ENCODE results near the gene RAP1GAP2. TPM values are rescaled to one million over a fixed set of nuclear protein-coding genes. Genes with fewer than 3 reads are reported as not detected.
A peak's percentile ranks its signal among the peaks of the same experiment; 100 is the strongest.

Gene RAP1GAP2
- total and polyA plus RNA-seq, 2 of the 8 experiments (the other 6 are each of a cell fraction or from before 2014, with no cell fraction given): 24.0 to 63.8 TPM

DNA sequence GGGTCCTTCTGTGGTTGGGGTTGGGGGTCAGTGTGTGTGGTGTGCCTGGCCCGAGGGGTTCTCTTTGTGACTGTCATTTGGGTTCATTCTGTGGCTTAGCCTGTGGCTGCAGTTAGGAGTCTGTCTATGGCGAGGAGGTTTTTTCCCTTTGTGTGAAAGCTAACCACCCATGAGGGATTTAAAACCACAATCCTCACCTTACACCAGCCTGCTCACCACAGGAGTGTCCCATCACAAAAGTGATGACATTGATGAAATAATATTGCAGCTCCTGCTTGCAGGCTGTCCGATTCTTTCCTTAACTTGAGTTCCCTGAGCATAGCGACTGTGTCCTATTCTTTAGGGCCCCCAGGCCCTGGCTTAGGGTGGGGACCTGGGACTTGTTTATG is 113.6 kb downstream of the RAP1GAP2 start:
- no peak overlapping the region for H2AFZ ChIP-seq (ENCODE audit: low read length)
- H4K5ac ChIP-seq (ENCODE audit: insufficient read length, low read depth, low read length): no peak overlapping the region
- no peak overlapping the region for H4K8ac ChIP-seq (ENCODE audit: extremely low read depth, insufficient read depth, low read length)
- peaks cover 0 to 7% of the 10 kb centered on the region in 2 experiments; a peak in 1 of 4 replicates for H3K79me2 ChIP-seq (ENCODE audit: control insufficient read depth in 1 of 2, insufficient read depth in 2 of 2, low read length in 2 of 2)
- ChIA-PET POLR2A (ENCODE audit: partially characterized antibody) (interaction anchor here (0.5 kb wide), 1 partner anchor 14 kb away, joined by 5 read pairs; no protein-coding TSS in a partner anchor), CTCF (ENCODE audit: partially characterized antibody) (interaction anchor here (0.9 to 1.1 kb wide), 3 partner anchors 11 to 83 kb away, joined by 3 to 4 read pairs (median 4); no protein-coding TSS in a partner anchor)
- H3K4ac ChIP-seq (replicated peaks; ENCODE audit: insufficient read length, low read depth, low read length): no peak overlapping the region
- H2BK12ac ChIP-seq (ENCODE audit: low read depth, low read length): no peak overlapping the region
- no peaks in the 10 kb centered on the region for H3K27me3 ChIP-seq (replicated peaks in 1 of 4; ENCODE audit: control insufficient read depth in 3 of 4, extremely low read depth in 1 of 4, insufficient read depth in 3 of 4, low read length in 3 of 4)
- FAIRE-seq (no peak), DNase-seq (ENCODE audit: low read depth in 1 of 2, low spot score in 2 of 2) (no peak)
- no peak overlapping the region for H2AK5ac ChIP-seq (ENCODE audit: low read depth, low read length)
- peaks cover 2% of the 10 kb centered on the region; the same call in 1 of the 2 replicates for H3K79me1 ChIP-seq (ENCODE audit: low read depth, low read length)
- H4K91ac ChIP-seq (replicated peaks; ENCODE audit: insufficient read length, low read length): no peak overlapping the region
- H3K4me1 ChIP-seq (replicated peaks in 1 of 4; ENCODE audit: control insufficient read depth in 3 of 4, insufficient read depth in 4 of 4, low read length in 3 of 4): peaks cover 0 to 3% (median 0%) of the 10 kb centered on the region in 4 experiments; a peak in 1 of 7 replicates
- no peak overlapping the region for H3K4me3 ChIP-seq (ENCODE audit: extremely low read depth in 1 of 4, insufficient read depth in 2 of 4, low read depth in 3 of 4, low read length in 4 of 4)
- no peak overlapping the region for H2BK20ac ChIP-seq (ENCODE audit: low read length)
- no peak overlapping the region for H3K9ac ChIP-seq (replicated peaks in 1 of 4; ENCODE audit: extremely low read depth in 1 of 4, low read depth in 3 of 4, low read length in 3 of 4)
- peaks cover 0 to 3% of the 10 kb centered on the region in 2 experiments; a peak in 1 of 4 replicates for H3K9me3 ChIP-seq (ENCODE audit: insufficient read depth in 2 of 2, low read depth in 1 of 2, low read length in 1 of 2)
- H3K36me3 ChIP-seq (ENCODE audit: control insufficient read depth in 2 of 4, insufficient read depth in 4 of 4, low read length in 3 of 4): peaks cover 0 to 12% (median 4%) of the 10 kb centered on the region in 4 experiments; a peak in 6 of 8 replicates
- no peak overlapping the region; the same call in 1 of the 2 replicates for H2BK15ac ChIP-seq (ENCODE audit: low read length)
- no peak overlapping the region for H3K4me2 ChIP-seq (ENCODE audit: insufficient read depth in 1 of 2, low read depth in 2 of 2, low read length in 2 of 2)
- no peak overlapping the region for H3K23ac ChIP-seq (ENCODE audit: insufficient read length)
- WGBS, 2 experiments (ENCODE audit: extremely low coverage in 1 of 2, insufficient coverage in 1 of 2, insufficient read length in 1 of 2, insufficient replicate concordance in 2 of 2, low coverage in 1 of 2, low lambda C conversion rate in 2 of 2, missing lambda C conversion rate in 1 of 2): 92% methylated on average over 4 of the region's 4 CpGs; no CpG with 5 or more reads in 1 of the 2 experiments
- no peak overlapping the region for H3K14ac ChIP-seq (ENCODE audit: insufficient read length)
- peak overlapping the region; percentile 8; the same call in 1 of the 2 replicates for H2BK5ac ChIP-seq (ENCODE audit: low read depth, low read length)
- H3K56ac ChIP-seq (replicated peaks; ENCODE audit: insufficient read length, low read depth, low read length): no peak overlapping the region
- peaks cover 2 to 15% of the 10 kb centered on the region in 2 experiments for H4K20me1 ChIP-seq (replicated peaks in 1 of 2; ENCODE audit: control insufficient read depth in 1 of 2, insufficient read depth in 2 of 2, low read length in 2 of 2)
- no peak overlapping the region for H3K27ac ChIP-seq (ENCODE audit: low read depth, low read length)
- no peak overlapping the region for H3K18ac ChIP-seq (ENCODE audit: extremely low read depth, low read length)
- no peaks in the 10 kb centered on the region for H3K23me2 ChIP-seq (ENCODE audit: low read depth, low read length)
- H2BK120ac ChIP-seq (replicated peaks; ENCODE audit: low read depth, low read length): no peak overlapping the region
- TF ChIP-seq SP2 (IDR thresholded peaks at IDR 0.05; ENCODE audit: low read length): no peak
- no peak for TF ChIP-seq ZNF274 (IDR thresholded peaks at IDR 0.05; ENCODE audit: borderline replicate concordance, extremely low read depth, low read length)
- TF ChIP-seq EZH2 (IDR thresholded peaks at IDR 0.05; ENCODE audit: low read depth, low read length, severe bottlenecking): no peak
- no peak for TF ChIP-seq SUZ12 (IDR thresholded peaks at IDR 0.05; ENCODE audit: low read length)
- TF ChIP-seq CBX5 (IDR thresholded peaks at IDR 0.05; ENCODE audit: low read depth, low read length): no peak
- TF ChIP-seq, protein P1, sequence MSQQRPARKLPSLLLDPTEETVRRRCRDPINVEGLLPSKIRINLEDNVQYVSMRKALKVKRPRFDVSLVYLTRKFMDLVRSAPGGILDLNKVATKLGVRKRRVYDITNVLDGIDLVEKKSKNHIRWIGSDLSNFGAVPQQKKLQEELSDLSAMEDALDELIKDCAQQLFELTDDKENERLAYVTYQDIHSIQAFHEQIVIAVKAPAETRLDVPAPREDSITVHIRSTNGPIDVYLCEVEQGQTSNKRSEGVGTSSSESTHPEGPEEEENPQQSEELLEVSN (IDR thresholded peaks at IDR 0.05): no peak
- no peak for TF ChIP-seq HDAC6 (IDR thresholded peaks at IDR 0.05; ENCODE audit: low read depth, low read length)
- TF ChIP-seq RNF2 (IDR thresholded peaks at IDR 0.05; ENCODE audit: borderline replicate concordance, low read depth, low read length, missing control alignments, poor library complexity, severe bottlenecking): no peak
- TF ChIP-seq GTF2F1 (IDR thresholded peaks at IDR 0.05; ENCODE audit: borderline replicate concordance, low read depth, low read length): no peak
- TF ChIP-seq TBP (IDR thresholded peaks at IDR 0.05; ENCODE audit: low read depth, low read length): no peak
- TF ChIP-seq, protein P2, sequence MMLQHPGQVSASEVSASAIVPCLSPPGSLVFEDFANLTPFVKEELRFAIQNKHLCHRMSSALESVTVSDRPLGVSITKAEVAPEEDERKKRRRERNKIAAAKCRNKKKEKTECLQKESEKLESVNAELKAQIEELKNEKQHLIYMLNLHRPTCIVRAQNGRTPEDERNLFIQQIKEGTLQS (IDR thresholded peaks at IDR 0.05; ENCODE audit: insufficient read depth, low read depth, low read length): no peak
- no peak for TF ChIP-seq CHD1 (IDR thresholded peaks at IDR 0.05; ENCODE audit: low read depth, low read length)
